Stimulated activated CD8-positive, alpha-beta memory T cell treated with anti-CD3 and anti-CD28 coated beads, Interleukin-2, amount 100 ng/mL, for 48 hours (primary cell): ENCODE results near the gene NME9.

Source experiments
- DNase-seq, 2 donors: peaks; one replicate each; pipeline ENCODE4 v3.0.0-alpha.2; 2020; ENCODE audit warnings: low read depth in 2 of 2

Gene NME9

DNA sequence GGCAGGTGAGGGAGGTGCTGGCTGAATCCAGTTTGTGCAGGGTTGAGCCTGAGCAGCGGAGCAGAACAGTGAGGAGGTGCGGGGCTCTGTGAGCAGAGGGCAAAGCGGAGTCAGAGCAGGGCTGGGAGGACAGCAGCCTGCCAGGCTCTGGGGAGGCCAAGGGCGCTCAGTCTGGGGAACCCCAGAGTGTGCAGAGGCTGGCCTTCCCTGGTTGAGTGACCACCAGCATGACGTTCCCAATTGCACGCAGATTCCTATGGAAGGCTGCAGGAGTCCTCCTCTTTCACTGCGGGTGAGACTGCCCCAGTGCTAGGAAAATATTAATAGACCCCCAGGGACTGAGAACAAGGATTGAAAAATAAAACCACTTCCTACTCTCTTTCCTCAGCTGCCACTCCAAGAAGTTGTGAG, 31.9 kb upstream of the NME9 start:
- DNase-seq, result no peak

DNA sequence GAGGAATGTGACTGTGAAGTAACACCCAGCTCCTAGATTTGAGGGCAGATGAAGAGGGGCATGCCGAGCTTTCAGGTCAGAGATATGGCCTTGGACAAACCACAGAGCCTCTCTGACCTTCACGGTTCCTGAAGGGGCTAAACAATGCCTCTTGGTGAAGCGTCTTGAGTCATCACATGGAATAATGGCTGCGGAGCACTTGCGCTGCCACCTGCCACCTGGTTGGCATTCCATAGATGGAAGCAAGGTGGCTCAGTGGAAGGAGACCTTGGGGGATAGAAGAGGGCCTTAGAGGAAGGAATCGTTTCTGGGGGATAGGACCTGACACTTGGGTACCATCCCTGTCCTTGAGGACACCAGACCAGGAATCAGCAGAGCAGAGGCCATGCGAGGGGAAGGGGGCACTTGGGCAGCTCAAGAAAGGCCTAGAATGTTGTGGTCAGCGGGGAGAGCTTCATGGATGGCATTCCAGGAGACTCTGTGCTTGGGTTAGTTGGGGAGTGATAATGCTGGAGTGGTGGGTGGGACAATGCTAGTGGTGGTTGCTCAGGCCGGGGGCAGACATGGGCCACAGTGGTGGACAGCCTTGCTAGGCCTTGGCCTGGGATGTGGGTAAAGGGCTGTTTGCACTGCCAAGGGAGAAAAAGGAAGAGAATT, 31.3 kb upstream of the NME9 start:
- DNase-seq, result no peak

DNA sequence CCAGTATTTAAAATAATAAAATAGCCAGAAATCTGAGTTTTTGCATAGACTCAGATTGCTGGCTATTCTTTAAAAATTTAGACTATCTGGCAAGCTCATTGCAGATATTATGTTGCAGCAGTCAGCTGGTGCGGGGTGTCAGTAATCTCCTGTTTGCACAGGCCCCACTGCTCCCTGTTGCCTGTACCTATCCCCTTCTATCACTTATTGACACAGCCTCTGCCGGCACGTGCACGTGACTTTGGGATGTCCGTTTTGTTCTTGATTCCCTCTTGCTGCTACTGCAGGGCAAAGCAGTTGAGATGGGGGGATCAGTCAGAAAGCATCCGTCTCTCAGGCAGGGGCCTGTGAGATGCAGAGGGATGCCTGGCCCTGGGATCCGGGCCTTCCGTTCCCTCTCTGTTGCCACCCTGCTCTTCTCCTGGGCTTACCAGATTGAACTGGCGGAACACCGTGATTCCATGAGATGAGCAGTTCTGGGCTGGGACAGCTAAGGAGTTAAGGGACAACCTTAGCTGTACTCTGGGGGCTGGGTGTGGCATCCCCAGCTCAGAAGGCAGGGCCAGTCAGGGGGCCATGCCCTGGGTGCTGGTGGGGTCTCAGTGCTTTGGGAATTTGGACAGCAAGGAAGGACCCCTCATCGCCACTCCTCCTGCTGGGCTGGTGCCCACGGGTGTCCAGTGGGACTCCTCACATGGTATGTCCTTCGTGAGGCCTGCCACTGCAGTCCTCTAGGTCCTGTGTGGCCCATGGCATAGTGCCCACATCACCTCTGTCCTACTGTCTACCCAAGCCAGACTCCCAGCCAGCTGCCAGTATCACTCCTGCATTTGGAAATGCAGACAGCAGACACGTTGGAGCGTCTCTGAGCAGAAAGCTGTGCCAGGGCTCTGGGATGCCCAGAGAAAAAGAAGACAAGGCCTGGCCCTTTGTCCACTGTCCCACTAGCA, 30.5 kb upstream of the NME9 start:
- no peak for DNase-seq

DNA sequence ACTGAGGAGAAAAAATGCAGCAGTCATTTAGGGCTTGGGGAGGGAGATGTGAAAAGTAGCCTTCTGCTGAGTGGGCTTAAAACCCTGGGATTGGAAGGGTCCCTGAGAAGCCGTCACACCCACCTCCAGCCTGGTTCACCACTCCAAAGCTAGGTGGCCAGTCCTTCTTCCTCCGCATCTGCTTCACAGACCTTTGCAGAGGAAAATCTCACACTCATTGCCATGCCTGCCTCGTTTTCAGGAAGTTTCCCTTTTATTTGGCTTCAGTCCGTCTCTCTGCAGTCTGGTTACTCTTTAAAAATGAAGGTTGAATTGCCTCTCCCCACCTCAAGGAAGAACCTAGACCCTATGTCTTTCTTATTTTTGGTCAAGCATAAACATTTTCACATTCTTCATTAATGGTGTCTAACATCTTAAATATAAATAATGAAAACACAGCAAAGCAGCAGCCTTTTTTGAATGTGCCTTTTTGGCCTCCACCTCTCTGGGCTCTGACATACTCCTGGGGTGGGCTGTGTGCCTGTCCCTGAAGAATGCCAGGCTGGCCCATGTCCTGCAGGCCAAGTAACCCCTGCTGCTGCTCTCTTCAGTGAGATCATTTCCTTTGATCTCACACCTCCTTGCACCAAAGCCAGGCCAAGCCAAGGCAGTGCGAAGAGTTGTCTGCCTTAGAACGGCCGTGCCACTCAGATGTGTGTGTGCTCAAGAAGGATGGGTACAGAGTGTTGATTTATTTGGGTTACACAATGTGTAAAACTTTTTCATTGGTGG, 29.7 kb upstream of the NME9 start:
- no peak for DNase-seq

DNA sequence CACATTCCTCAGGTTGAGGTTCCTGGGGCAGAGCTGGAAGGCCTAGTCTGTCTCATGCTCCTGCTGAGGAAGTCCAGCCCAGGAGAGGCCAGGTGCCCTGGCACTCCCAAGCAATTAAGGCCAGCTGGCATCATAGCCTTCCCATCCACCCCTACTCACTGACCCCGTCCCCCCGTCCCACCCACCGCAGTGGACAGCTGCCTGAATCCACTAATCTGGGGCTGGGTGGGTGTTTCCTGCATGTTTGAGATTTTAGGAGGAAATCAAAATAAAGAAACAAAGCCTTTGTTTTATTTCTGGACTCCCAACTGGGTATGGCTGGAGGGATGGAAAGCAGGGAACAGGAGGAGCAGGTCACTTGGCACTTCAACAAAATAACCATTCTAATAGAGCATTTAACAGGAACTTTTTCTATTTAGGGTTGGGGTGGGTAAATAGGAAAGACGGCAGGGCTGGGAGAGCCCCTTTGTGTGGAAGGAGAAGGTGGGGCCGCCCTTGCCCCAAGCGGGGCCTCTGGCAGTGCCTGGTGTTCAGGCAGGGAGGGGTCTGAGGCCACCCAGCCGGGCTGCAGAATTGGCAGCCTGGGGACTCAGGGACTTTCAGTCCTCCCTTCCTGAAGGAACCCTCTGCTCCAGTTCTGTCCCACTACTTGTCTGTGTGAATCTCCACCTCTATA, 27.2 kb upstream of the NME9 start:
- DNase-seq, result no peak

DNA sequence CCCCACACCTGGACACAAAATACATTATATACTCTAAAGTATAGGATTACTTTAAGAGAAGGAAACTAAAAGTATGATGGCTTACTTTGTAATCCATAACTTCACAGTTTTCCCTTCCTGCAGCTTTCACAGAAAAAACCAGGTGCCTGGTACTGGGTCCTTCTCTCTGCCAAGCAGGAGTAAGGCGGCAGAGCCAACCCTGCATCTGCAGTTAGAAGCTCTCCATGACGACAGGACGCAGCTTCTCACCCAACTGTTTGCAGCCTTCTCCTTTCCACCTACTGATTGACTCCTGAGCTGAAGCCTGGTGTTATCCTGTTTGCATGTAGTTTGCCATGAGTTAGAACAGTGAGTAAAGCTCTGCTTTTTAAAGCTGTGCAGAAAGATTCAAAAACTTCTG, 25.4 kb upstream of the NME9 start:
- DNase-seq, result no peak

DNA sequence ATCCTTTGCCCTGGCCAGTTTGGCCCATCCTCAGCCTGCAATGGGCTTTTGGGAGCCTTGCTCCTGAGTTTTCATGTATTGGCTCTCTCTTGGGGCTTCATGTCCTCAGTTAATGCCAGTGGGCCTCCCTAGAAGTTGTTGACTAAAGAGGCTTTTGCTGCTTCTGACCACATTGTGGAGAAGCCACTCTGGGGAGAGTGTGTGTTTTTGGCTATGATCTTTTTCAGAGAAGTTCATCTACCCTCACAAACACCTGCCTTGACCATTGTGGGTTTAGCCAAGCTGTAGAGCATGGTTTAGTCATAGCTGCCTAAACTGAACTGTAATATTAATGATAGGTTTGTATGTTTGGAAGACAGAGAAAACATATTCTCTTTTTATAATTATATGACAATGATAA, 24.7 kb upstream of the NME9 start:
- no peak for DNase-seq

DNA sequence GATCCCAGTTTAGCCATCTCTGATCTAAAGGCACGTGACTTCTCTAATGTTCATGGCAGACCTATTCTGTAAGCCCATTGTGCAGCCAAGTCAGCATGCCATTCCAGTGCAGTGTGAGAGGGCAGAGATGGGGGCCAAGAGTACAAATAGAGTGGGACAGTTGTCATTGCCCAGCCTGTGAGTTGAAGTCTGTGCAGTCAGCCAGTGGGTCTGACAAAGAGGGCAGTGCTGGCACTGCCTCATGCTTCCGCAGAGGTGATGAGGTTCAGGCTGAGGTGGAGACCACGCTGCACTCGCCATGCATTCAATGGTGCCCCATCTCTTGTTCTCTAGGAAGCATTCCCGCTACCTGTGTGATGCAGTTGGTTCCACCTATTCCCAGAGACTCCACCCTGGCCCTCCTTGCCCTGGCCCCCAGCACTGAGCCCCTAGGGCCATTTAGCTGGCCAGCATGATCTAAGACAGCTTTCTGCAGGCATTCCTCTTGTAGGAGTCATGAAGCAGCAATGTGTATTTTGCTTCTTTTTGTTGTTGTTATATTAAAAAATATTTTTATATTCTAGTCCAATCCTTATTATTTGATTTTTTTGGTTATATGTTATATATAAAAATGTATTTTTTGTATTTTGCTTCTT, 22.4 kb upstream of the NME9 start:
- no peak for DNase-seq

DNA sequence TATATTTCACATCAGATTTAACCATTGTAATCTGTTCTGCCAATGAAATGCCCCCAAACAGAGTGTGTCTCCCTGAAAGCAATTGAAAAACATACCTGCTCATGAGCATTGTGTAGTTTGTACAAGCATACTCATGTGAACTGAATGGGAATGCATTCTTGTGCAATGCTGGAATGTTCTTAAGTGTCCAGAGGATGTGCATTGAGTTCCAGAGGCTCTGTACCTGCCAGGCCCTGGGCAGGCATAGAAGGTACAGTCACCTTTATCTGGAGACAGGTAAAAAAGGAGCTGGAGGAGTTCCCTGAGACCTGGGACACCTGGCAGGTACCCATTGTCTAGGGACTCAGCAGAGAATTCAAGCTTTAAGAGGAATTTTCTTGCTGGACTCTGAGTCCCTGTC, 21.5 kb upstream of the NME9 start:
- no peak for DNase-seq

DNA sequence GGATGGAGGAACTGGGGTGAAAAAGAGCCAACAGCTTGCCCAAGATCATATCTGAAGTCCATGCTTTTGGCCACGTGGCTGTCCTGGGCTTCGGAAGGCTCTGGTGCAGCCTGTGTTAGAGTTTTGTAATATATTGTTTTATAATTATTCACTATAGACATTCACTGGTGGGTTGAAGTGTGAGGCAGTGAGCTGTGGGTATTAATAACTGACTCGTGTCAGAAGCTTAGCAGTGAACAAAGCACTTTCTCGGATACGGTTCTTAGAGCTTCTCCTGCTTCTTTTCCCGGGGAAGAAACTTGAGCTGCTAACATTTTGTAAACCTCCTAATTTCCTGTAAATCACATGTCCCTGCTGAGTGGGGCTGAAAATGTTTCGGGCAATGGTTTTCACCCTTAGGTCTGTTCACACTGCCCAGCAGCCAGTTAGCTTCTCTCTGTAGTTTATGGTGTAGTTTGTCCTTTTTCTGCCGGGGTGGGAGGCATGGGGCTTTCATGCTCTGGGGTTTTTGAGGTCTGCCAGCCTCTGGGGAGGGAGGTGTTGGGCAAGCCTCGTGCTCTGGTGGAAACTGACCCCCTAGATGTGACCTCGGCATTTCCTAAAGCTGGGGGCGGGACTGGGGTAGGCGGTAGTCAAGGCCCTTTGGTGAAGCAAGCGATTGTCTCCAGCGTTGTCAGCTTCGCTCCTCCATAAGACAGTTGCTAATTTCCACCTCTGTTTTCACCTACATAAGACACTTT, 20.4 kb upstream of the NME9 start:
- DNase-seq, result no peak

DNA sequence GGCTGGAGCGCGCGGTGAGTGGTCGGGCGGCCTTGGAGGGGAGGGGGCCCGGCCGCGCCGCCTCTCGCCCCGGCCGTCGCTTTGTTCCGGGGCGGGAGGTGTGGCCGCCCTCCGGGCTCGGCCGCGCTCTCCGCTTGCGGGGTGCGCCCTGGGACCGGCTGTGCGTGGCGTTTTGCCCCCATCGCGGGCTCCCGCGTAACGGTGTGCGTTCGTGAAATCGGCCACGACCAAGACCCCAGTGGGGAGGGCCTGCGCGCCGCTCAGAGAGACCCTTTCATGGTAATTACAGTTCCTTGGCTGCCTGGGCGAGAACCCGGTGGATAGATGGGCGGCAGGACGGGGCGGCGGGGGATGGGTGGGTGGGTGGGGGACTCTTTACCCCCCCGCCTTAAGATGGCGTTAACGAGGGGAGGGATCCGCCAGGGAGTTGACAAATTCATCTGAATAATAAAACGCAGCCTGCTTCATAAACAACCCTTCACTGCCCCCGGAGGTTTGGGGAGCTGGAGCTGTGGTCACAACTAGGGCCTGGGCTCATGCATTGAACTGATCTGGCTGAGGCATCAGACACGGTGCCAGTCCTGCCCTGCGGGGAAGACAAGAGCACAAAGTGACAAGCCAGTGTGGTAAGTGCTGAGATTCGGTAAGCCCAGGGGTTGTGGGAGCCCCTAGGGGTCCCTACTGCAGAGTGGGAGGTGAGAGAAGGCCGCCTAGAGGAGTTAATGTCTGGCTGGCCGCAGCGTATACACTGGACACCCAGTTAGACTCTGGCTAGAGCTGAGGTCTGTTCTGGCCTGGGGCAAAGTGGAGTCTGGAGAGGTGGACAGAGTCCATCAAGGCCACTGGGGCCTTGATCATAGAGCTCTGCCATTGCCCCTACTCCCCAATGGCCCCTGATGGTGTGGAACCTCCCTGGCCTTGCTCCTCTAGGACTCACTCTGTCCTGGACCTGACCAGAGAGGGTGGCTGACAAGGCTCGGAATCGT, 19.4 kb upstream of the NME9 start:
- no peak for DNase-seq

DNA sequence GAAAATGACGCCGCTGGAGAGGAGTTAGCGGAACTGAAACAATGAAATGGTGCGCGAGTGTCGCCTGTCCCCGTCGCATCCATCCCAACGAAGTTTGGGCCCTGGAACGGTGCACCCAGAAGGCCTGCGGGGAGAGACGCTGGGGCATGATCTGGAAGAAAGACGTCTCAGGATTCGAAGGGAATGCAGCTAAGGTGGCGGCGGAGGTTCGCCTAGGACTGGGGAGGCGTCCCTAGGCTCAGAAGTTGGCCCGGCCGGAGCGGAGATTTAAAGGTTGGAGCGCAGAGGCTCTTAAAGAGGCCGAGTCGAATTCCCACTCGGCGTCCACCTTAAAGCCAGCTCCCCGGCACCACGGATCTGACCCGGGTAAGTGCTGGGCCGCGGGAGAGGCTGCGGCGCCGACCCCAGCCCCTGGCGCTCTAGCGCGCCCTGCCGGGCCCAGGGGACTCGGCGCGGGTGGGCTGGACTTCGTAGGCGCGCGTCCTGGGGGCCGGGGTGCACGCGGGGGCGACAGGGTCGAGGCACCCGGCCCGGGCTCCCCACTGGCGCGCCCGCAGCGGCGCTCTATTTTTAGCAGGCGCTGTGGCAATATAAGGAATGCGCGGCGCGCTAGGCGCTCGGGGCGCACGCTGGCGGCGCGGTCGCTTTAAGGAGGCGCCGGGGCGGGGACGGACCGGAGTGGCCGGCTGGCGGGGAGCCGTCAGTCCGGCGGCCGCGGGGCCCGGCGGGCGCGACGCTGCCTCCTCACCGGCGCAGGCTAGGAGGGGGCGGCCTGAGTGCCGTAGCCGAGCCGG, 18.5 kb upstream of the NME9 start, which contains the start of gene MRAS:
MRAS (plus strand) TSS at position 620 of the 794 bp plus-strand sequence. CDS start 24,305 bp downstream, outside the sequence.
- DNase-seq, result peak in 1 of 2 donors; percentile 20

DNA sequence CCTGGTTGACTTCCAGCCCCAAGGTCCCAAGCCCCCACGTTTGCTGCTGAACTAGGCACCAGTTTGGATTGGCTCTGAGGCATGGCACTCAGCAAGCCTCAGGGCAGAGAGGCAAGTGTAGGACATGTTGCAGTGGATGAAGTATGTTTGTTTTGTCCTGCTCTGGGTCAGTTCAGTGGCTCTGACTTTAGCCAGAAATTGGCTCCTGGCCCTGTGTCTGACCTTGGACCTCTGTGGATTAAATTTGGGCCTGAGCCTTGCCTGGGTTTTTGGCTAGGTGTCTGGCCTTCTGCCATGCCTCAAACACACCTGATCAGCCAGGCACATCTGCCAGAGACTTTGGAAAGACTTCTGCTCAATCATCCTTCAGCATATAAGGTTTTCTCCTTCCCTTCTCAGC, 15.1 kb upstream of the NME9 start:
- no peak for DNase-seq

DNA sequence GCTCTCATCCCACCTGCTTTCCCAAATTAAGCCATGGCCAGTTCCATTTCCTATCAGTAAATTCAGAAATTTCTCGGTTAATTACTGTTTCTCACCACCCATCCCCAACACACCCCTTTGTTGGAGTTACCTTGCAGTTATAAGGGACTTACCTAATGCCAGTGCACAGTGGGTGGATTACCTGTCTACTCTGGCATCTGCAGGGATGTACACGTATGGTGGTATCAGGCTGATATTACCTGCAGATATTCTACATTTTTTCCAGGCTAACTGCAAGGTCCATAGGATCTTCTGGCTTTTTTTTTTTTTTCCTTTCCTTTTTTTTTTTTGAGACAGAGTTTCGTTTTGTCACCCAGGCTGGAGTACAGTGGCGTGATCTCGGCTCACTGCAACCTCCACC, 10.9 kb upstream of the NME9 start:
- DNase-seq, result no peak

DNA sequence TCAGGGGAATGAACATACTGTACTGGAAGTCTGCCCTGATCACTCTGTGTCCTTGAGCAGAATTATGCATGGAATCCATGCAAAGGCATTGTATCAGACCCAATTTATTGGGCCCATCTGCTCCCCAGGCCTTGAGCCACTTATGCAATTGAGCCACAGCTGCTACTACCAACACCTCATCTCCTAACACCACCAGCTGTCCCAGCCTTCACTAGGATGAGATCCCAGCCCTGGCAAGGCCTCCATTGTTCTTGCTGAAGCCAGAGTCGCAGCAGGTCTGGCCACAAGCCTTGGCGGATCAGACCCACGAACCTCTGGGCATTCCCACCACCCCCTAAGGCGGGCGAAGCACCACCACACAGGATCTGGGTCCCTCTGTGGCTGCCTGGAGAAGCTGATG, 9.2 kb upstream of the NME9 start:
- DNase-seq, result no peak

DNA sequence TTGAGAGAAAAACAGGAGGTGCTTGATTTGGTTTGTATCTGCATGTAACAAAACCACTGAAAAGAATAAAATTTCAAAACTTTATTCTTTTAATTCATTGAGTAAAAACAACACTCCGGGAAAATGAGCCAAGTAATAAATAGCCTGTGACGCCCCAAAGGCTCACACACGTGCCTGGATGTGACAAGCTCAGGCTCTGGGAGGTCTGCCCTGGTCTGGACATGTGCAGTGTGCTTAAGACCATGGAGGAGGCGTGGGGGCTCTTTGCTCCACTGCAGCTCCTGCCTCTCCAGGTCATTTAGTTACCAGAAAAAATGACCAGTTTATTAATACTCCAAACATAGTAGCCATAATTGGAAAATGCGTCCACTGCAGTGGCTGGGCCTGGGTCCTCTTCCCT, 8.6 kb upstream of the NME9 start:
- DNase-seq, result no peak

DNA sequence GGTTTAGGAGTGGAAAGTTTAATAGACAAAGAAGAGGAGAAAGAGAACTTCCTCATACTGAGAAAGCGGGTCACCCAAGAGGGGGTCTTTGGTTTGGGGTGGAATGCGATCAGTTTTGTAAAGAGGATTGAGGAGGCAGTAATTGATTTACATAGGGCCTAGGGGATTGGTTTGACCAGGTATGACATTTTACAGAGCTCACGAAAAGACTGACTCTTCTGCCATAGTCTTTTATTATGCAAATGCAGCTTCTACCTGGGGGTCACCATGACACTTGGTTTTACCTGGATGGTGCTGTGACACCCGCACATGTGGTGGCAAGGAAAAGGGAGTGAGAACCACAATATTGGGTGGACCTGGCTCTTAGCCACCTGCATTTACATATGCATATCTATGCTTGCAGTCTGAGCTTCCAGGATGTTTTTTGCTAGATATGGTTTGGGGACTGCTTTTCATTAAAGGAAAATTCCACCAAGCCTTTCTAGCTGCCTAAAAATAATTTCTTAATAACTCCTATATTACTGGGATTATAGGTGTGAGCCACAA, 6.9 kb upstream of the NME9 start:
- DNase-seq, result no peak

DNA sequence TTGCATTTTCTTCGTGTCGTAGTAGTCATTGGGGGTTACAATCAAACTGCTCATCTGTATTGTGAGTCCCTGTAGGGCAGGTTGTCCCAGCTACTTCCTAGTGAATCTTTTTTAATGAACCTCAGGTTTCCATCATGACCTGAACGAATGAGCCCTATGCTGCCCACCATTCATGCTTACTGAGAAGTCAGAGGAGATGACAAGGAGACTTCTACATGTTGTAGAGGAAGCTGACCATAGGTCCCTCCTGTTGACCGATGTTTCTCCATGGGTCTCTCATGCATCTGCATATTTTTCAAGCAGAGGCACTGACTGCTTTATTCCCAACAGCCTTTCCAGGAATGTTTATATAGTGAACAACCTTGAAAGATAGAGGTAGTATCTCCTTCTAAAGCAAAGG, 5.0 kb upstream of the NME9 start:
- DNase-seq, result no peak
